ENCODE measurements around the gene MXD1. TPM values are rescaled to one million over a fixed set of nuclear protein-coding genes. Genes with fewer than 3 reads are reported as not detected.
A peak's percentile ranks its signal among the peaks of the same experiment; 100 is the strongest.

Gene MXD1
- total RNA-seq, 2 experiments from 2014 or later: 6.1 to 10.6 TPM

DNA sequence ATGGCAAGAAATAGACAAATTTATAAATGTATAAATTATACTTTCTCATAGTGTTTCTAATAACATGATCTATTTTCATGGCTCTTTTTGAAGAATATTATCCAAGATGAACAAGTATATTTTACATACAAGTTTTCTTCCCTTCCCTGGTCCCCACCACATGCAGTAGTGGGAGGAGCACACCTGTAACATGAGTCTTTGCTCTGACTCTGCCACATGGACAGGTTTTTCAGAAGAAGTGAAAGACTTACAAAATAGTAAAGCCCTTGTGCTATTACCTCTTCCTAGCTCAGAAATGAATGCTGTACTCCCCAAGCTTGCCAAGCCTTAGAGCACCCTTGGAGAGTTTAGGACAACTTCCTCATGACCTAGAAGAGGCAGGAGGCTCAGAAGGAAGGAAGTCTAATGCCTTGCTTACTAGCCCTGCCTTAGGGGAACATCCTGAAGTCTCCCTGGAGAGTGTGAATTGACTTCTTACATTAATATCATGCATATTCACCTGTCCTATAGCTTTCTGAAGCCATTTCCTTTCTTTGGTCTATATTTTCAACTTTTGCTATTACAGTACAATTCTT, 18.4 kb downstream of the MXD1 start:
- Mint-ChIP-seq H3K4me3 (no peak overlapping the region), H3K27me3 (no peaks in the 10 kb centered on the region), H3K27ac (peak overlapping the region; percentile 77), H3K36me3 (ENCODE audit: low read depth) (peaks cover 33% of the 10 kb centered on the region), H3K4me1 (peaks cover 34% of the 10 kb centered on the region), H3K9me3 (ENCODE audit: low read depth) (no peaks in the 10 kb centered on the region)
- ChIA-PET POLR2A (interaction anchor here (0.6 to 1.0 kb wide), 4 partner anchors 18 to 152 kb away, joined by 3 to 6 read pairs (median 3); partner anchors contain the start of gene MXD1), CTCF (interaction anchor here (0.6 to 2.2 kb wide), 10 partner anchors 12 to 213 kb away, joined by 3 to 7 read pairs (median 4); partner anchors contain the start of gene MXD1)
- no peak for DNase-seq
- ATAC-seq: no peak
- intact Hi-C loops (cut with DNase I, micrococcal nuclease): loop anchor here in 1 of 2 experiments (5.0 kb wide), 1 partner anchor 134 kb away; no protein-coding TSS in a partner anchor

DNA sequence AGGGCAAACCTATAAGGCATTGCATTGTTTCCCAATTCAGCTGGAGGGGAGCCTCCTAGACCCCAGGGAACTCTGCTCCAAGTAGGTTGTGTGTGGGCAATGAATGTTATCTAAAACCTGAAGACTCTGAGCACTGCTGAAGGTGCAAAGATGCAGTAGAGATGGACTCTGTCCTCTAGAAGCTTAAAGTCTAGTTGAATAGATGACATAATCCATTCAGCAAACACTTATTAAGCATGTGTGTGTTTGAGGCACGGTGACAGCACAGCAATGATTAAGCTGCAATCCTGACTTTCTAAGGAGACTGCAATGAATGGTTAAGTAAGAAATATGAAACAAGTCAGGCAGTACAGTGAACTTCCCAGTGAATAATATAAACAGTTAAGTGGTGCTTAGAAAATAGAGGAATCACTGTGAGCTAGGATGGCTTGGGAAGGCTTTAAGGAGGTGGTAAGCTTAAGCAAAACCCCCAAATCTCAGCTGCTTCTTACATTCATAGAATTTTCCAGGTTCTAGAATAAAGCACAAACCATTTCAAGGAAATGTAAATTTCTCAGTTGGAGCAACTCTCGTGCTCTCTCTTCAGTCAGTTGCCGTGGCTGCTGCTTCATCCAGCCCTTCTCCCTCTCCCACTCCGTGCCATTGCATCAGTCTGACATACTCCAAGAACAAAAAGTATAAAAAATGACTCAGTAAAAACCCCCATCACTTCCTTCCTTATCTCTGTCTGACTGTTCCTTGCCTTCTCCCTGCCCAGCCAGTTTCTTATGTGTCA, 19.1 kb downstream of the MXD1 start:
- ATAC-seq: peak; percentile 81
- H3K27ac Mint-ChIP-seq: peak overlapping the region; percentile 77
- no peak overlapping the region for H3K4me3 Mint-ChIP-seq
- POLR2A ChIA-PET: interaction anchor here (0.6 to 1.0 kb wide), 2 partner anchors 19 to 52 kb away, joined by 3 to 6 read pairs; partner anchors contain the start of gene MXD1
- peaks cover 40% of the 10 kb centered on the region for H3K36me3 Mint-ChIP-seq (ENCODE audit: low read depth)
- peak; percentile 61 for DNase-seq
- H3K9me3 Mint-ChIP-seq (ENCODE audit: low read depth): no peaks in the 10 kb centered on the region
- no peaks in the 10 kb centered on the region for H3K27me3 Mint-ChIP-seq
- intact Hi-C loops (cut with DNase I, micrococcal nuclease): loop anchor here (1.0 to 5.0 kb wide), 3 partner anchors 20 to 135 kb away; no protein-coding TSS in a partner anchor
- CTCF ChIA-PET: interaction anchor here (0.7 to 2.0 kb wide), 6 partner anchors 11 to 177 kb away, joined by 3 to 6 read pairs (median 4); partner anchors contain the start of gene MXD1
- peaks cover 34% of the 10 kb centered on the region for H3K4me1 Mint-ChIP-seq

DNA sequence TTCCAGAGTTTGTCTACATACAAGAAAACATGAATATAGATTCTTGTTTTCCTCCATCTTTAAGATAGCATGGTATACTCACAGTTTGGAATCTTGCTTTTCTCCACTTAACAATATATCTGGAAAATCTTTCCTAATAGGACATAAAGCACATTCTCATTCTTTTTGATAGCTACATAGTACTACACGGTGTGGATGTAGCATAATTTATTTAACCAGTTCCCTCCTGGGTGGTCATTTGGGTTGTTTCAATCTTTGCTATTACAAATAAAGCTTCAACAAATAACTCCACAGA, 19.7 kb downstream of the MXD1 start:
- H3K4me3 Mint-ChIP-seq: no peak overlapping the region
- ATAC-seq (no peak), DNase-seq (no peak)
- H3K27me3 Mint-ChIP-seq: no peaks in the 10 kb centered on the region
- no peaks in the 10 kb centered on the region for H3K9me3 Mint-ChIP-seq (ENCODE audit: low read depth)
- intact Hi-C loops (cut with DNase I, micrococcal nuclease): loop anchor here (1.0 to 5.0 kb wide), 3 partner anchors 20 to 134 kb away; no protein-coding TSS in a partner anchor
- ChIA-PET POLR2A (no interaction called here), CTCF (interaction anchor here (1.2 to 2.0 kb wide), 4 partner anchors 11 to 176 kb away, joined by 3 to 6 read pairs (median 4); partner anchors contain the start of gene MXD1)
- peak overlapping the region; percentile 77 for H3K27ac Mint-ChIP-seq
- H3K4me1 Mint-ChIP-seq: peaks cover 34% of the 10 kb centered on the region
- H3K36me3 Mint-ChIP-seq (ENCODE audit: low read depth): peaks cover 41% of the 10 kb centered on the region

DNA sequence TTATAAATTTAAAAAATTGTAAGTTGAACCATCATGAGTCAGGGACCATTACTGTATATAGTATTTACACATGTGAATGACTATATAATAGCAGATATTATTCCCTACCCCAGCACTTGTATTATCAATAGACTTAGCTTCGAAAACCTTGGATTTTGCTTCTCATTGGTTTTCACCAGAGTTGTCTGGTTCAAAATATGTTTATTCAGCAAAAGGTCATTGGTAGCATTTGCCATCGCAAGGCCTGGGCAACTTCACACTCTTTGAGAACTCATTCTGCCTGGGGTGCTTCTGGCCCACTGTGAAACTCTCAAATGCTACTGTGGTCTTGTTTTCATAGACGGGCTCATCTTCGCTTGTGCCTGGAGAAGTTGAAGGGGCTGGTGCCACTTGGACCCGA, 20.1 kb downstream of the MXD1 start:
- H3K27ac Mint-ChIP-seq: no peak overlapping the region
- H3K4me1 Mint-ChIP-seq: peaks cover 34% of the 10 kb centered on the region
- intact Hi-C loops (cut with DNase I, micrococcal nuclease): loop anchor here in 1 of 2 experiments (2.0 kb wide), 1 partner anchor 134 kb away; no protein-coding TSS in a partner anchor
- H3K36me3 Mint-ChIP-seq (ENCODE audit: low read depth): peaks cover 40% of the 10 kb centered on the region
- H3K27me3 Mint-ChIP-seq: no peaks in the 10 kb centered on the region
- no peak overlapping the region for H3K4me3 Mint-ChIP-seq
- CTCF ChIA-PET: interaction anchor here (0.6 to 1.2 kb wide), 2 partner anchors 25 to 176 kb away, joined by 3 to 4 read pairs; no protein-coding TSS in a partner anchor
- DNase-seq (no peak), ATAC-seq (no peak)
- no peaks in the 10 kb centered on the region for H3K9me3 Mint-ChIP-seq (ENCODE audit: low read depth)
- POLR2A ChIA-PET: no interaction called here

DNA sequence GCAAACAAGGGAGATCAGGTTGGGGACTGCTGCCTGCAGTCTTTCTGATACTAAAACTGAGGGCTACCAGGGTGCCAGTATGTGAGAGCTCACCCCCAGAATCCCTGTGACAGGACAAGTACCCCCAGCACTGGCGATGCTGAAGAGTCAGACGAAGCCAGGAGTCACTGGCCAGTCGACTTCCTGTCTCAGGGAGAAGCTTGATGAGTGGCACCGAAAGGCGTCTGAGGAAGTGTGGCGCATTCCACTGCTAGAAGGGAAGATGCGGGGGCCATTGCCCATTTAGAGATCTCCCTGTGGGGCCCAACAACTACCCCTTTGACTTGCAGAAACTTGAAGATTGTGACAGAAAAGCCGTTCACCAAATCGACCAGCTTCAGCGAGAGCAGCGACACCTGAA, 22.0 kb downstream of the MXD1 start:
- ATAC-seq (no peak), DNase-seq (no peak)
- Mint-ChIP-seq H3K27ac (no peak overlapping the region), H3K27me3 (no peaks in the 10 kb centered on the region), H3K4me1 (peaks cover 24% of the 10 kb centered on the region), H3K36me3 (ENCODE audit: low read depth) (peaks cover 43% of the 10 kb centered on the region), H3K4me3 (no peak overlapping the region), H3K9me3 (ENCODE audit: low read depth) (no peaks in the 10 kb centered on the region)
- intact Hi-C loops (cut with DNase I, micrococcal nuclease): no loop called here
- ChIA-PET CTCF (interaction anchor here (1.0 kb wide), 1 partner anchor 13 kb away, joined by 5 read pairs; no protein-coding TSS in a partner anchor), POLR2A (no interaction called here)

DNA sequence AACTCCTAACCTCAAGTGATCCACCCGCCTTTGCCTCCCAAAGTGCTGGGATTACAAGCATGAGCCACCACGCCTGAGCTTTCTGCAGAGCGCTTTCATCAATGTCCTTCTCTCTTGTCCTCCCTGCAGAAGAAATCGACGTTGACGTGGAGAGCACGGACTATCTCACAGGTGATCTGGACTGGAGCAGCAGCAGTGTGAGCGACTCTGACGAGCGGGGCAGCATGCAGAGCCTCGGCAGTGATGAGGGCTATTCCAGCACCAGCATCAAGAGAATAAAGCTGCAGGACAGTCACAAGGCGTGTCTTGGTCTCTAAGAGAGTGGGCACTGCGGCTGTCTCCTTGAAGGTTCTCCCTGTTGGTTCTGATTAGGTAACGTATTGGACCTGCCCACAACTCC, 23.1 kb downstream of the MXD1 start:
- ChIA-PET POLR2A (no interaction called here), CTCF (no interaction called here)
- peaks cover 47% of the 10 kb centered on the region for H3K36me3 Mint-ChIP-seq (ENCODE audit: low read depth)
- DNase-seq (no peak), ATAC-seq (no peak)
- H3K4me3 Mint-ChIP-seq: no peak overlapping the region
- H3K9me3 Mint-ChIP-seq (ENCODE audit: low read depth): no peaks in the 10 kb centered on the region
- H3K4me1 Mint-ChIP-seq: peaks cover 21% of the 10 kb centered on the region
- intact Hi-C loops (cut with DNase I, micrococcal nuclease): no loop called here
- H3K27ac Mint-ChIP-seq: no peak overlapping the region
- no peaks in the 10 kb centered on the region for H3K27me3 Mint-ChIP-seq

DNA sequence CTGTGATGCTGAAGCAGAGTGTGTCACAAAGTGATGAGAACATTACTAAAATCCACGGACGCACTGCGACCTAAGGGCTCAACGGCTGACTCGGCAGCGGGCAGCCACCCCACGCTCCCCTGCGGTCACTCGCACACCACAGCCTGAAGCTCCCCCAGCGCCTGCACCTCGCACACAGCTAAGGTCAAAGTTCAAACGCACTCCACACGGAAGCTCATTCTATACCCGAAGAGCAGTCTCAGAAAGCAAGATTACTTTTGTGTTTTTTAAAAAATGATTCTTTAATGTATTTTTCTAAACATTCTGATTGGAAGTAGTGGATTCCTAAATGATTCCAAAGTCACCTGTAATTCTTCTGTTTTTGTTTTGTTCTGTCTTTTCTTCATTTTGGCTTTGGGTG, 24.8 kb downstream of the MXD1 start:
- peaks cover 19% of the 10 kb centered on the region for H3K4me1 Mint-ChIP-seq
- H3K4me3 Mint-ChIP-seq: no peak overlapping the region
- peaks cover 50% of the 10 kb centered on the region for H3K36me3 Mint-ChIP-seq (ENCODE audit: low read depth)
- intact Hi-C loops (cut with DNase I, micrococcal nuclease): no loop called here
- peak overlapping the region; percentile 39 for H3K27ac Mint-ChIP-seq
- H3K9me3 Mint-ChIP-seq (ENCODE audit: low read depth): no peaks in the 10 kb centered on the region
- DNase-seq: no peak
- no peaks in the 10 kb centered on the region for H3K27me3 Mint-ChIP-seq
- CTCF ChIA-PET: no interaction called here
- no peak for ATAC-seq
- POLR2A ChIA-PET: interaction anchor here (1.1 kb wide), 1 partner anchor 129 kb away, joined by 3 read pairs; no protein-coding TSS in a partner anchor

DNA sequence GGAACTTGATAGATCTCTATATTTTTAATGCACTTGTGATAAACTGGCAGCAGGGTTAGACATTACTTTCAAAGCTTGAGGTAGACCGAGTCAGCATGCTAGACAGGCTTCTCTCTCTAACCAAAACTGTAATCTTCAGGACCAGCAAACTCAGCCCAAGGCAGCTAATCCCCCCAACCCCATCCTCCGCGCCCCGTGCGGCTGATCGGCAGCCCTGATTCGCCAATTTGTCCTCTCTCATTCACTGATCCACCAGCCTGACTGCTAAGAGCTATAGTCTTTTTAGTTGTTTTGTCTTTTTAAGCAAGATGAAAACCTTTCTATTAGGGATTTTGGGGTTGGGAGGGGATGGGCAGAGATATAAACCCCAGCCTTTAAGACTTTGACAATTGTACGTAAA, 25.8 kb downstream of the MXD1 start:
- intact Hi-C loops (cut with DNase I, micrococcal nuclease): no loop called here
- Mint-ChIP-seq H3K4me1 (peaks cover 27% of the 10 kb centered on the region), H3K4me3 (no peak overlapping the region), H3K27ac (peak overlapping the region; percentile 25), H3K27me3 (no peaks in the 10 kb centered on the region), H3K36me3 (ENCODE audit: low read depth) (peaks cover 46% of the 10 kb centered on the region), H3K9me3 (ENCODE audit: low read depth) (no peaks in the 10 kb centered on the region)
- no peak for DNase-seq
- no peak for ATAC-seq
- ChIA-PET POLR2A (no interaction called here), CTCF (interaction anchor here (0.5 to 0.8 kb wide), 2 partner anchors 141 to 257 kb away, joined by 3 read pairs; no protein-coding TSS in a partner anchor)

DNA sequence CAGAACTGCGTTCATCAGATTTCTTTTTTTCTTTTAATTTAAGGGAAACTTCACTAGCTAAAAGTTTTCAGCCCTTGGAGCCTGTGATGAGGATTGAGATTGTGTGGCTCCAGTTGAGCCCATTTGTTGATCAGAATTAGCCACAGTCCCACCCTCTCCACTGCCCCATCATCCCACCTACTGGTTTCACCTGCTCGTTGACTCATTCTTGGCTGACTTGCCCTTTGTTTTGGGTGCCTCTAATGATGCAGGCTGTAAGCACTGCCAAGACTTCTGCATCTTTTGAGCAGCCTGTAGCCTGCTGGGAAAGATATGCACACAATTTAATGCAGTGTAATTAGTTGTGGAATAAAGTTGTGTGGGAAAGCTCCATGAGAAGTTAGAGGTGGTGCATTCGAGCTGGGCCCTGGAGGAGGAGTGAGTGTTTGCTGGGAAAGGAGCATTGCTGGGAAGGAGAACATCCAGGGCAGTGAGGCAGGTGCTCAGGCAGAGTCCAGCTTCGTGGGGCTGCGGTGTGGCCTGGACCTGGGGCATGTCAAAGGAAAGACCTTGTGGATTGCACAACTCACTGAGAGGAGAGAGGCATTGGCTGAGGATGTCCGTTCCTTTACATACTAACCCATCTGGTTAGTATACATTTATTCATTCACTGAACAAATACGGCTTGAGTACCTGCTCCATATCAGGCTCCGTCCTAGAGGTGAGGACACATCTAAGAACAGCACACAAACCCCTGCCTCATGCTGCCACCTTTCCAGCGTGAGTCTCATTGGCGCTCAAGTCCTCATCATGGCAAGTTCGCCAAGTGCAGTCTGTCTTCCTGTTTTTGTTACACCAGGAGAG, 28.3 kb downstream of the MXD1 start:
- Mint-ChIP-seq H3K27ac (peak overlapping the region; percentile 34), H3K27me3 (no peaks in the 10 kb centered on the region), H3K4me3 (no peak overlapping the region), H3K4me1 (peaks cover 48% of the 10 kb centered on the region), H3K9me3 (ENCODE audit: low read depth) (no peaks in the 10 kb centered on the region), H3K36me3 (ENCODE audit: low read depth) (peaks cover 28% of the 10 kb centered on the region)
- ATAC-seq (peak; percentile 17), DNase-seq (no peak)
- ChIA-PET POLR2A (interaction anchor here (0.6 to 0.7 kb wide), 2 partner anchors 18 to 28 kb away, joined by 3 read pairs; partner anchors contain the start of gene MXD1), CTCF (interaction anchor here (0.6 to 1.4 kb wide), 4 partner anchors 11 to 713 kb away, joined by 3 read pairs; no protein-coding TSS in a partner anchor)
- intact Hi-C loops (cut with DNase I, micrococcal nuclease): no loop called here

DNA sequence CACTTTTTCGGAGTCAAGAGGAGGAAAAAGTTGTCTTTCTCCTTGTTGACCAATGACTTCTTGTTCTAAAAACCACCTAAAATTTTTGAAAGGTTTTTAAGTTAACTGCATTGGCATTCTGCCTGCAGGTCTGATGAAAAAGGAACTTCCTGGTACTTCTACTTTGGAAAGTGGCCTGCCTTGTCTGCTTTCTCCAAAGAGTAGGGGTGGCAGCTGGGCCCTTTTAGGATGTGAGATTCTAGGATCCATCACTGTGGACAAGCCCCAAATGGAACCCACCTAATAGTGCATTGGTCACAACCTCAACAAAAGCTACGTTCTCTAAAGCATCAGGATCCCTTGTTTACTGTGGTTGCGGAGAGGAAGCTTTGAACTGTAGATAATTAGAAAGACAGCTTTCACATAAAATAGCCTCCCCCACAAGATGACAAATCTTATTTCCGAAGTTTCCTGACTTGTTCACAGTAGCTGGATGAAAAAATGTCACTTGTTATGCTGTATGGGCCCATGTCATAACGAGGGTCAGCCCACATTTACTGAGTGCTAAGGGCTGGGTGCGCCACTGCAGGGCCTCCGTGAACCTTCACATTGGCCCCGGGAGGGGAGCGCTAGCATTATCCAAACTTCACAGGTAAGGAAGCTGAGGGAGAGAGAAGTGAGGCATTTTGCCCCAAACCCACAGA, 29.1 kb downstream of the MXD1 start:
- ATAC-seq (no peak), DNase-seq (no peak)
- intact Hi-C loops (cut with DNase I, micrococcal nuclease): no loop called here
- Mint-ChIP-seq H3K9me3 (ENCODE audit: low read depth) (no peaks in the 10 kb centered on the region), H3K4me3 (no peak overlapping the region), H3K4me1 (peaks cover 48% of the 10 kb centered on the region), H3K27ac (no peak overlapping the region), H3K36me3 (ENCODE audit: low read depth) (peaks cover 21% of the 10 kb centered on the region), H3K27me3 (no peaks in the 10 kb centered on the region)
- POLR2A ChIA-PET: interaction anchor here (0.6 kb wide), 1 partner anchor 9 kb away, joined by 3 read pairs; no protein-coding TSS in a partner anchor
- CTCF ChIA-PET: interaction anchor here (1.0 to 1.4 kb wide), 2 partner anchors 23 to 199 kb away, joined by 3 read pairs; no protein-coding TSS in a partner anchor
